Superior temporal gyrus (tissue), 1 donor: ENCODE results near the gene SSMEM1.
"Not testable (repeated sequence)": the region's sequence is repeated elsewhere in the genome, so short reads cannot be mapped to it uniquely, and the experiment has no call there.

Experiments used
- DNase-seq: peaks from one replicate; pipeline ENCODE4 v3.0.0-alpha.2; 2016; ENCODE audit errors: extremely low spot score

SSMEM1 gene

GRCh38 chr7:130213828-130214227 is 6.2 kb downstream of the SSMEM1 start:
- DNase-seq: no peak

DNA sequence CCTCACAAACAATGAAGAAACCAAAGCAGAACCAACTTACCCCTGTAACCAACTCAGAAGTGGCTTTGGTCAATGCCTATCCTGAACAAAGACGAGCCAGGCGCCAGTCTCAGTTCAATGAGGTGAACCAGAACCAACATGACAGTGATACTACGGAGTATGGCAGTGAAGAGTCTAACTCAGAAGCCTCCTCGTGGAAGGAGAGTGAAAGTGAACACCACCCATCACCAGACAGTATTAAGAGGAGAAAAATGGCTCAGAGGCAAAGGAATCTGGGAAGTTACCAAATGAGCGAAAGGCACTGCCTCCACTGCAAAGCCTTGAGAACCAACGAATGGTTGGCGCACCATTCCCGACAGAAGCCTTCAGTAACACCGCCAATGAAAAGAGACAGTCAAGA is 8.4 kb downstream of the SSMEM1 start:
- no peak for DNase-seq

DNA sequence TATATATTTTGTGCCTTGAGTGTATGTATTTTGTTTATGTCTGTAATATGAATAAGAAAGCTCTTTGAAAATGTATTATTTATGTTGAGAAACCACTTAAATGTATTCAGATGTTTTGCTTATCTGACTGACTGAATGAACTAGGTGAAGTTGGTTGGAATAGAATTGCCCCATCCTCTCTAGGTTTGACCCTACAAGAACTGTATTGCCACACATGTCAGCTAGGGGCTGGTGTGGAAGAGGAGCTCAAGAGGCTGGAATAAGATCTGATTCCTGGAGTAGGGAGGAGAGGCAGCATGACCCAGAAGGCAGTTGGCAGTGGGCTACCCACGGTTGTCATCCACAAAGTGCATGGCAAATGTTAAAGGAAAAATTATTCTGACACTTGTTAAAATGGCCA is 9.1 kb downstream of the SSMEM1 start:
- DNase-seq: no peak

GRCh38 chr7:130218806-130219620 is 11.4 kb downstream of the SSMEM1 start:
- DNase-seq: no peak

GRCh38 chr7:130219871-130220270 is 12.2 kb downstream of the SSMEM1 start:
- no peak for DNase-seq

DNA sequence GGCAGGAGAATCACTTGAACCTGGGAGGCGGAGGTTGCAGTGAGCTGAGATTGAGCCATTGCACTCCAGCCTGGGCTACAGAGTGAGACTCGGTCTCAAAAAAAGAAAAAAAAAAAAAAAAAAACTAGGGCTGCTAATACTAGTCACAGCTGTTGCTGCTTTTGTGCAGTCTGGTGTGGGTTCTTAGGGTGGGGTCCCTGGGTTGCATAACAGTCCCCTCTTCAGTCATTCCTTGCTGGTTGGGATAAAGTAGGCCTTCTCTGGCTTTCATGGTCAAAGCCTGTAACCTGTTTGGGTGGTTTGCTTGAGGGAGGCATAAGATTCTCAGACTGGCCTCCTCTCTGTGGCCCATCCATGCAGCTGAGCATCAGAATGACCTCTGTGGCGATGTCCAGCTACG is 14.1 kb downstream of the SSMEM1 start:
- DNase-seq: no peak

DNA sequence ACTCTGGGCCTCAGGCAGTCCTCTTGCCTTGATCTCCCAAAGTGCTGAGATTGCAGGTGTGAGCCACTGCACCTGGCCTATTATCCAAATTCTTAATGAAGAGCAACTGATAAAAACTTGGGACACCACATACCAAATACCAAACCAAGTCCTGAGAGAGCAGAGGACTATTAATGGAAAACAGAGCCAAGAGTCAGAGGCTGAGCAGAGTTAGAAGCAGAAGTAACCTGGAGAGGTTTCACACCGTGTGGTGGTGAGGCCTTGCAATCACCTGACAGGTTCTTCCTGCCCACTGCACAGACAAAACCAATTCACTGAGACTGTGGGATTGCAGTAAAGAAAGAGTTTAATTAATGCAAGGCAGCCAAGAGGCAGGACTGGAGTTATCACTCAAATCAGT is 16.0 kb downstream of the SSMEM1 start:
- DNase-seq: no peak

DNA sequence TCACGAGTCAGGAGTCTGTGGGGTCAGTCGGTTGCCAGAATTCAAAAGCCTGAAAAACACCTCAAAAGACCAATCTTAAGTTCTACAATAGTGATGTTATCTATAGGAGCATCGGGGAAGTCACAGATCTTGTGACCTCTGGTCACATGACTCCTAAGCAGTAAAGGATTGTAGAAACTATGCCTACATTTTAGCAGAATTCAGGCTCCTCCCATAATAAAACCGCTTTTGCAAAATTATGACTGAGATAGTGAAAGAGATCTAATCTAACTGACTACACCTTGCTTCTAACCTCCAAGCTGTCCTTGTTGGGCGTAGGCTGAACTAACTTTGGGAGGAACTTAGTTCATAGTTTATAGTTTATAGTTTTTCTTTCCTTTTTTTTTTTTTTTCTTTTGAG is 16.6 kb downstream of the SSMEM1 start:
- no peak for DNase-seq

DNA sequence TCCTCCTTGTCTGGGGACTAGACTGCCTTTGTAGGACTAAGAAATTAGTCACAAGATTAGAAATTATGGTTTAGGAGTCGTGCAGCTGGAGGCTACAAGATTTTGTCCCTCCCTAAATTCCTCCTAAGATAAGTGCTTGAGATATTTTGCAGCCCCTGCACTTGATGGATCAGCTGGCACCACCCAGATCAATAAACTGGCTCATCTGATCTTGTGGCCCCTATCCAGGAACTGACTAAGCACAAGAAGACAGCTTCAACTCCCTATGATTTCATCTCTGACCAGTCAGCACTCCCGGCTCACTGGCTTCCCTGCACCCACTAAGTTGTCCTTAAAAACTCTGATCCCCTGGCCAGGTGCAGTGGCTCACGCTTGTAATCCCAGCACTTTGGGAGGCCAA is 17.3 kb downstream of the SSMEM1 start:
- not testable (repeated sequence) for DNase-seq

- DNase-seq: no peak
Observed at GRCh38 chr7:130226333-130226732, 18.7 kb downstream of the SSMEM1 start.

- peak; percentile 86 for DNase-seq
Observed at GRCh38 chr7:130227883-130228575, 20.4 kb downstream of the SSMEM1 start.

- no peak for DNase-seq
Observed at GRCh38 chr7:130228840-130229502, 21.3 kb downstream of the SSMEM1 start.

GRCh38 chr7:130229981-130230380 is 22.3 kb downstream of the SSMEM1 start:
- DNase-seq: not testable (repeated sequence)

DNA sequence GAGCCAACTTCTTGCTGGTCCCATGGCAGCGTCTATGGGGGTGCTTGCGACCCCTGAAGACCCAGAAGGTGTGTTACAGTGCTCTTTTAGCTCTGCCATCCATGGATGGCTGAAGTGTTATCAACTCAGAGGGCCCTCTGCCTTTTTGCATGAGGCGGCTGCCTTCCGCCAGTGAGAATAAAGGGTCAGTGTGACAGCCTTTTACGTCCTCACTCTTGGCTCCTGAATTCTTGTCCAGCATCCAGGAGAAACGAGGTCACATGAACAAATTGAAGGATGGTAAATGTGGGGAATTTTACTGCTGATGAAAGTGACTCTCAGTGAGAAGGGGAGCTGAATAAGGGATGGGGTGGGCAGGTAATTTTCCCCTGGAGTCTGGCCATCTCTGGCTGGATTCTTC is 24.1 kb downstream of the SSMEM1 start:
- DNase-seq: no peak

DNA sequence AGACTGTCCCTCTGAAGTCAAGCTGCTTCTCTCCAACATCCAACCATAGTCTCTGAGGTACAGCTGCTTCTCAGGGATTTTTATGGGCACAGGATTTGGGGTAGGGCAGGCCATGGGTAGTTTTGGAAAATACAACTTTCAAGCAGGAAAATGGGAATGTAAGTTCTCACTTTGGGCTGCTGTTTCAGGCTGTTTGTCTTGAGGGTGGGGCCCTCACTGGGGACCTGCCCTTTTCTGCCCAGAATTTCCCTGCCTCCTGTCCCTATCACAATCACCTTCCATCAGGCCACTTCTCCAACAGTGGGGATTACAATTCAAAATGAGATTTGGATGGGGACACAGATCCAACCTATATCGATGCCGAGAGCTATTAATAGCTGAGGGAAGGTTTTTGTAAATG is 24.5 kb downstream of the SSMEM1 start:
- no peak for DNase-seq

DNA sequence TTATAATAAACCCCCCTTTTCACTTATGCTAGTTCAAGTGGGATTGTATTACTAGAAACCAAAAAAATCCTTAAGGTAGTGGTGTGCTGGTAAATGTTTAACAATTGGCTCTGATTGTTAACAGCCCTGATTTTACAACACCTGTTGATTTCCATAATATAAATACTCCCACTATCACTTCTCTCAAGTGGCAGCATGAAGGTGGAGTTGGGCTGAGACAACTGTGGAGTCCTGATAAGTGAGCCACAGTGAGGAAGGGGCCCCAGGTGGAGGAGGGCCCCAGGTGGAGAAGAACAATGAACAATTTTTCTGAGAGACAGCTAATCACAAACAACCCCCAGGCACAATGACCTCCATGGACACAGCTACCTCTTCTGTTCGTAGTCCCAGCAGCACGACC is 26.4 kb downstream of the SSMEM1 start:
- DNase-seq: no peak

DNA sequence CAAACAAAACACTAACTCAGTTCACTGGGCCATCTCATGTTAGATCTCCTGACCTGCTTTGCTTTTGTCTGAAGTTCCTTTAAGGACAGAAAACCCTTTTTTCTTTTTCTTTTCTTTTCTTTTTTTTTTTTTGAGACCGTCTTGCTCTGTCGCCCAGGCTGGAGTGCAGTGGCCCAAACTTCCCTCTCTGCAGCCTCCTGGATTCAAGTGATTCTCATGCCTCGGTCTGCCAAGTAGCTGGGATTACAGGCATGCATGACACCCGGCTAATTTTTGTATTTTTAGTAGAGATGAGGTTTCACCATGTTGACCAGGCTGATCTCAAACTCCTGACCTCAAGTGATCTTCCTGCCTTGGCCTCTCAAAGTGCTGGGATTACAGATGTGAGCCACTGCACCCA is 28.7 kb downstream of the SSMEM1 start:
- not testable (repeated sequence) for DNase-seq

DNA sequence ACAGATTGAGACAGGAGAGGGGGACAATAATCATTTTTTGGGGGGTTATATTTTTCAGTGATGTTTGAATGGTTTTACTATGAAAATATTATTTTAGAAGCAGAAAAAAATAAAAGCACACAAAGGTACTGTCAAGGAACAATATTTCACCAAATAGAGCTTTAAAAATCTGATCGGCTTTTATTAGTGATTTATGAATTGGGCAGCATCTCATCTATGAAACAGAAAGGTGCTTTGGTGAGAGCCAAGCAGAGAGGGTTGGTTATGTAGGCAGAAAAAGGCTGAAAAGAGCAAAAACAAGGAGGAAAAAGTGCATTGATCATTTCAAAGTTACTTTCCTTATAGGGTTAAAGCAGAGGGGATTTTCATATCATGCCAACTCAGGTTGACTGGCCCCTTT is 32.6 kb downstream of the SSMEM1 start:
- no peak for DNase-seq

DNA sequence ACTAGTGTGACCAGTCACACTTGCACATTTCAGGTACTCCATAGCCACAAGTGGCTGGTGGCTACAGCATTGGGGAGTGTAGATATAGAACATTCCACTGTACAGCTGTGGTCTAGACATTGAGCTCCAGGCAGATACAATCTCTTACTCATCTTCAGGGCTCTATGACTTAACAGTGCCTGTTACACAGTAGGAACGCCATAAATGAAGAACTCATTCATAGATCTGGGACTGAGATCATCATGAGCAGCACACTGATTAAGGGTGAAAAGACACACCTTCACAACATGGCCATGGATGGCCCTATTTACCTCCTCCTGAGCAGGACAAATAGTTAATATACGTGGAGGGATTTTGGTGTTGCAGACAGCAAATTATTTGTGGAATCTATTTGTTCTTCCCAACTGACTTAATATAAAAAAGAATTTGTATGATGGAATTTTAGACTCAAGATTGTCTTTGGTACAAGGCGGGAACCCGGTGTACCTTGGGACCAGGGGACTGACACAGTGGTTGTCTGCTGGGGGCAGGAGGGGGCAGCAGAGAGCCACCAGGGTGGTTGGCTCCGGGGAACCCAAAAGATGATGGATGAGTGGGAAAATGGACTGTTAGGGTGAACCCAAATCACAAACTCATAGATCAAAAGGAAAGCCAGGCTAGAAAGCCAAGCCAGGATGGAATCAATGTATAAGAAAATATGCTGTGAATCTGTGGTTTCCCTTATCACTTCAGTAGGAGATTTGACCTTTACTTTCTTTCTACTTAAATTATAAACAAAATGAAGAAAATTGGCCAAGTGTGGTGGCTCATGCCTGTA is 34.7 kb downstream of the SSMEM1 start:
- peak; percentile 40 for DNase-seq

DNA sequence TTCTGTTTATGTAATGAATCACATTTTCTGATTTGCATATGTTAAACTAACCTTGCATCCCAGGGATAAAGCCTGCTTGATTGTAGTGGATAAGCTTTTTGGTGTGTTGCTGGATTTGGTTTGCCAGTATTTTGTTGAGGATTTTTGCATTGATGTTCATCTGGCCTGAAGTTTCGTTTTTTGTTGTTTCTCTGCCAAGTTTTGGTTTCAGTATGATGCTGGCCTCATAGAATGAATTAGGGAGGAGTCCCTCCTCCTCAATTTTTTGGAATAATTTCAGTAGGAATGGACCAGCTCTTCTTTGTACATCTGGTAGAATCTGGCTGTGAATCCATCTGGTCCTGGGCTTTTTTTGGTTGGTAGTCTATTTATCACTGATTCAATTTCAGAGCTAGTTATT is 35.8 kb downstream of the SSMEM1 start:
- not testable (repeated sequence) for DNase-seq

DNA sequence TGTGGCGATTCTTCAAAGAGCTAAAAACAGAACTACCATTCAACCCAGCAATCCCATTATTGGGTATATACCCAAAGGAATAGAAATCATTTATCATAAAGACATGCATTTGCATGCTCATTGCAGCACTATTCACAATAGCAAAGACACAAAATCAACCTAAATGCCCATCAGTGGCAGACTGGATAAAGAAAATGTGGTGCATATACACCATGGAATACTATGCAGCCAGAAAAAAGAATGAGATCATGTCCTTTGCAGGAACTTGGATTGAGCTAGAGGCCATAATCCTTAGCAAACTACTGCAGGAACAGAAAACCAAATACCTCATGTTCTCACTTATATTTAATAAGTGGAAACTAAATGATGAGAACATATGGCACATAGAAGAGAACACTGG is 38.8 kb downstream of the SSMEM1 start:
- not testable (repeated sequence) for DNase-seq

DNA sequence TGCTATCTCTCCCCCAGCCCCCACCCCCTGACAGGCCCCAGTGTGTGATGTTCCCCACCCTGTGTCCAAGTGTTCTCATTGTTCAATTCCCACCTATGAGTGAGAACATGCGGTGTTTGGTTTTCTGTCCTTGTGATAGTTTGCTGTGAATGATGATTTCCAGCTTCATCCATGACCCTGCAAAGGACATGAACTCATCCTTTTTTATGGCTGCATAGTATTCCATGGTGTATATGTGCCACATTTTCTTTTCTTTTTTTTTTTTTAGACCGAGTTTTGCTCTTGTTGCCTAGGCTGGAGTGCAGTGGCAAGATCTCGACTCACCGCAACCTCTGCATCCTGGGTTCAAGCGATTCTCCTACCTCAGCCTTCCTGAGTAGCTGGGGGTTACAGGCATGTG is 41.2 kb downstream of the SSMEM1 start:
- not testable (repeated sequence) for DNase-seq
